Hepatocyte (in vitro differentiated cells): Measurements from ENCODE around the gene PRKAR1B.

ENCODE experiments used
- EZH2phosphoT487 ChIP-seq: fragments of 200-600 bp; sonication (generic); IDR thresholded peaks from one replicate; pipeline ENCODE4 v1.6.1; 2018; ENCODE audit warnings: antibody characterized with exemption, mild to moderate bottlenecking, low read depth, moderate library complexity; ENCODE audit not compliant: unreplicated experiment, severe bottlenecking
- TF ChIP-seq, protein P1 (sequence below): fragments of 200-600 bp; sonication (generic); IDR thresholded peaks from 2 replicates; pipeline ENCODE4 v1.5.1; 2016; ENCODE audit warnings: antibody characterized with exemption, mild to moderate bottlenecking; ENCODE audit not compliant: poor library complexity

DNA sequence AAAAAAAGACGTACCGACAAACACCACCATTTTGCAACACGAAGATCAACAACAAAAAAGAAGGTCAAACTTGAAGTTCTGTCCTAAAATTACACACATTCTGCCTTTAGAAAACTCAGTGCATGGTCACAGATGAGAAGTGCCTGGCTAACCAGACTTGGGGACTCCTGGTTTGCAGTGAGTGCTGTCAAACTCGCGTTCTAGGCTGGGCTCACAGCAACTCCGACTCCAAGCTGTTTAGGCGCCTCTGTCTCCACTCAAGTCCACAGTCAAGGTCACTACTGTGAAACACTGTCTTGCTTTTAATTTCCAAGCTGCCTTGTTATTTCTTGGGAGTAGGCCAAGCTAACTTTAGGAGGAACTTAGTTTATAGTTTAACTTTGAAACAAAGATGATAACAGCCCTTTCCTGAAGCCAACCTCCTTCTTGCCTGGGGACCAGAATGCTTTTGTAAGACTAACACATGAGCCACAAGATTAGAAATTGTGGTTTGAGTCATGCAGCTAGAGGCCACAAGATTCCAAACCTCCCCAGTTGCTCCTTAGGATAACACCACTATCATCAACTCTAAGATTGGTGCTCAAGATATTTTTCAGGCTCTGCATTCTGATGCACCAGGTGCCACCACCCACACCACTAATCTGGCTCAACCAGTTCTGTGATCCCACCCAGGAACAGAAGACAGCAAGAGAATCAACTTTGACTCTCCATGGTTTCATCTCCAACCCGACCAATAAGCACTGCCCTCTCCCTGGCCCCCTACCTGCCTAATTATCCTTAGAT is 1.7 kb downstream of the PRKAR1B start:
- TF ChIP-seq, protein P1, sequence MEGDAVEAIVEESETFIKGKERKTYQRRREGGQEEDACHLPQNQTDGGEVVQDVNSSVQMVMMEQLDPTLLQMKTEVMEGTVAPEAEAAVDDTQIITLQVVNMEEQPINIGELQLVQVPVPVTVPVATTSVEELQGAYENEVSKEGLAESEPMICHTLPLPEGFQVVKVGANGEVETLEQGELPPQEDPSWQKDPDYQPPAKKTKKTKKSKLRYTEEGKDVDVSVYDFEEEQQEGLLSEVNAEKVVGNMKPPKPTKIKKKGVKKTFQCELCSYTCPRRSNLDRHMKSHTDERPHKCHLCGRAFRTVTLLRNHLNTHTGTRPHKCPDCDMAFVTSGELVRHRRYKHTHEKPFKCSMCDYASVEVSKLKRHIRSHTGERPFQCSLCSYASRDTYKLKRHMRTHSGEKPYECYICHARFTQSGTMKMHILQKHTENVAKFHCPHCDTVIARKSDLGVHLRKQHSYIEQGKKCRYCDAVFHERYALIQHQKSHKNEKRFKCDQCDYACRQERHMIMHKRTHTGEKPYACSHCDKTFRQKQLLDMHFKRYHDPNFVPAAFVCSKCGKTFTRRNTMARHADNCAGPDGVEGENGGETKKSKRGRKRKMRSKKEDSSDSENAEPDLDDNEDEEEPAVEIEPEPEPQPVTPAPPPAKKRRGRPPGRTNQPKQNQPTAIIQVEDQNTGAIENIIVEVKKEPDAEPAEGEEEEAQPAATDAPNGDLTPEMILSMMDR, result no peak
- TF ChIP-seq EZH2phosphoT487, result no peak
